A673 (cell line): ENCODE measurements around the gene TMEM232. TPM values are rescaled to one million over a fixed set of nuclear protein-coding genes. Genes with fewer than 3 reads are reported as not detected.

Experiments used
- BruUV-seq: library from RNA; stranded (reverse); fragments of 400-500 nt; replicated peaks from 2 replicates; lab custom pipeline; 2021; lab: Mats Ljungman, UMichigan
- CTCF ChIA-PET: fragments of 300-600 bp; sonication (Branson Sonifier 250); formaldehyde crosslinking; loops from one replicate; lab custom pipeline; 2022; ENCODE audit warnings: antibody characterized with exemption; lab: Charles Lee
- POLR2A ChIA-PET: fragments of 300-600 bp; sonication (Branson Sonifier 250); formaldehyde crosslinking; loops from one replicate; lab custom pipeline; 2022; ENCODE audit warnings: antibody characterized with exemption; ENCODE audit not compliant: low non-redundant PET; lab: Charles Lee
- DNase-seq: peaks from one replicate; pipeline ENCODE4 v3.0.0-alpha.2; 2015; ENCODE audit warnings: low spot score
- H3K27ac ChIP-seq: fragments of 200-600 bp; sonication (generic); 2 replicates; pipeline ENCODE4 v1.5.1; 2016; ENCODE audit warnings: mixed run types, low read depth, mild to moderate bottlenecking, mixed read lengths, antibody characterized with exemption, low read length; ENCODE audit not compliant: poor library complexity, severe bottlenecking
- H3K27me3 ChIP-seq: fragments of 200-600 bp; sonication (generic); replicated peaks from 2 replicates; pipeline ENCODE4 v1.6.1; 2017; ENCODE audit warnings: mixed run types, low read depth, mild to moderate bottlenecking, mixed read lengths, antibody characterized with exemption, low read length; ENCODE audit not compliant: insufficient read depth, poor library complexity
- H3K36me3 ChIP-seq: fragments of 200-600 bp; sonication (generic); 2 replicates; pipeline ENCODE4 v1.6.1; 2016; ENCODE audit warnings: mixed run types, mild to moderate bottlenecking, mixed read lengths, antibody characterized with exemption, low read length; ENCODE audit not compliant: insufficient read depth, poor library complexity, severe bottlenecking
- H3K4me1 ChIP-seq: fragments of 200-600 bp; sonication (generic); 2 replicates; pipeline ENCODE4 v1.6.1; 2017; ENCODE audit warnings: mixed run types, mild to moderate bottlenecking, mixed read lengths, antibody characterized with exemption, low read length; ENCODE audit not compliant: insufficient read depth, poor library complexity, severe bottlenecking
- H3K4me3 ChIP-seq: fragments of 200-600 bp; sonication (generic); 2 replicates; pipeline ENCODE4 v1.5.1; 2016; ENCODE audit warnings: low read depth, mixed run types, mild to moderate bottlenecking, mixed read lengths, low read length; ENCODE audit not compliant: poor library complexity, severe bottlenecking
- H3K9me3 ChIP-seq: fragments of 200-600 bp; sonication (generic); 2 replicates; pipeline ENCODE4 v1.6.1; 2016; ENCODE audit warnings: mixed run types, low read depth, mild to moderate bottlenecking, mixed read lengths, antibody characterized with exemption, low read length; ENCODE audit not compliant: poor library complexity, severe bottlenecking
- EZH2 ChIP-seq: fragments of 200-600 bp; sonication (generic); IDR thresholded peaks from 2 replicates; pipeline ENCODE4 v1.6.1; 2017; ENCODE audit warnings: borderline replicate concordance, low read depth, mild to moderate bottlenecking, mixed read lengths, antibody characterized with exemption, low read length; ENCODE audit not compliant: poor library complexity, severe bottlenecking
- intact Hi-C: fragments of 100-400 bp; cut with micrococcal nuclease; formaldehyde crosslinking; loops from one replicate; pipeline ENCODE4 v1.10.0; 2022; ENCODE audit not compliant: unreplicated experiment
- total RNA-seq: library from RNA; stranded (reverse); gene quantifications from 2 replicates; pipeline ENCODE4 v1.2.3, GENCODE V29; 2021
- TF ChIP-seq, protein P1 (sequence below): fragments of 300-800, 200-600 bp; sonication (generic); conservative IDR thresholded peaks from 2 replicates; pipeline ENCODE4 v1.5.1; 2017; ENCODE audit warnings: low read depth, mild to moderate bottlenecking, antibody characterized with exemption, low read length, moderate library complexity, mixed read lengths

Gene TMEM232
- total RNA-seq, 1 experiment from 2014 or later: 0.82 TPM

DNA sequence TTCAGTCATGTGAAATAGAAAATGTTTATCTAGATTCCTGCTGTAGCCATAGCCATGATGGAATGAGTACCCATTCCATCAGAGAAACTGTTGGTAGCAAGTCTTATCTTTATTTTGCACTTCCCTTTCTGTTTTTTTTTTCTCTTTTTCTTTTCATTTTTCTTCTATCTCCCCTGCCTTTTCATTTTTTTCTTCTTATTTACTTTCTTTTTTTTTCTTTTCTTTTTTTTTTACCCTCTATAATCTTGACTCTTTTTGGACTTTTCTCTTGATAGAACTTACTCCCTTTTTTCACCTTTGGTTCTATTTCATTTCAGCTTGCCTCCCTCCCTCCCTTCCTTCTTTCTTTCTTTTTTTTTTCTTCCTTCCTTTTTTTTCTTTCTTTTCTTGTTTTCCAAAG, 27.7 kb upstream of the TMEM232 start:
- no peak for DNase-seq
- H3K9me3 ChIP-seq: no peaks in the 10 kb centered on the region
- ChIA-PET POLR2A (no interaction called here), CTCF (no interaction called here)
- no peaks in the 10 kb centered on the region for H3K27me3 ChIP-seq
- no peak overlapping the region for H3K27ac ChIP-seq
- no TSS peak for BruUV-seq
- TF ChIP-seq, protein P1, sequence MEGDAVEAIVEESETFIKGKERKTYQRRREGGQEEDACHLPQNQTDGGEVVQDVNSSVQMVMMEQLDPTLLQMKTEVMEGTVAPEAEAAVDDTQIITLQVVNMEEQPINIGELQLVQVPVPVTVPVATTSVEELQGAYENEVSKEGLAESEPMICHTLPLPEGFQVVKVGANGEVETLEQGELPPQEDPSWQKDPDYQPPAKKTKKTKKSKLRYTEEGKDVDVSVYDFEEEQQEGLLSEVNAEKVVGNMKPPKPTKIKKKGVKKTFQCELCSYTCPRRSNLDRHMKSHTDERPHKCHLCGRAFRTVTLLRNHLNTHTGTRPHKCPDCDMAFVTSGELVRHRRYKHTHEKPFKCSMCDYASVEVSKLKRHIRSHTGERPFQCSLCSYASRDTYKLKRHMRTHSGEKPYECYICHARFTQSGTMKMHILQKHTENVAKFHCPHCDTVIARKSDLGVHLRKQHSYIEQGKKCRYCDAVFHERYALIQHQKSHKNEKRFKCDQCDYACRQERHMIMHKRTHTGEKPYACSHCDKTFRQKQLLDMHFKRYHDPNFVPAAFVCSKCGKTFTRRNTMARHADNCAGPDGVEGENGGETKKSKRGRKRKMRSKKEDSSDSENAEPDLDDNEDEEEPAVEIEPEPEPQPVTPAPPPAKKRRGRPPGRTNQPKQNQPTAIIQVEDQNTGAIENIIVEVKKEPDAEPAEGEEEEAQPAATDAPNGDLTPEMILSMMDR: no peak
- no peak for TF ChIP-seq EZH2
- H3K36me3 ChIP-seq: peaks cover 6% of the 10 kb centered on the region
- no peaks in the 10 kb centered on the region for H3K4me1 ChIP-seq
- H3K4me3 ChIP-seq: no peak overlapping the region
- intact Hi-C loops: loop anchor here (10.0 kb wide), 2 partner anchors 111 to 341 kb away; partner anchors contain the start of gene WDR36

DNA sequence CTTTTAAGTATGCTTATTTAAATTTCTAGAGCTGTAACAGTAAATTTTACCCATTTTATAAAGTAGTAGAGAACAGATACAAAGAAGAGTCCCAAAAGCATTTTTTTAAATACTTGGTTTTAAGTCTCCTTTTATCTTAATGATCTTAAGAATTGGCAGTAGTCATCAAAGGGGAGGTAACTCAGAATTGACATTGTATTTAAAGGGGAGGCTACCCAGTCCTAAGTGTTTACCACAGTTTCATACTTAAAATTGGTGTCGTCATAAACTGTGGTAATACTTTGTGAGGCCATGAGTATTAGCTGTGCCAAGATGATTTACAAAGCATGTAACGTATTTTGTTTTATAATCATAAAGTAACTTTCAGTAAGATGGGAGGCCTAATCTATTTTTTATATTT, 27.1 kb upstream of the TMEM232 start:
- no peaks in the 10 kb centered on the region for H3K4me1 ChIP-seq
- H3K36me3 ChIP-seq: peaks cover 6% of the 10 kb centered on the region
- no peak overlapping the region for H3K27ac ChIP-seq
- no peaks in the 10 kb centered on the region for H3K27me3 ChIP-seq
- CTCF ChIA-PET: interaction anchor here (0.6 kb wide), 1 partner anchor 526 kb away, joined by 5 read pairs; no protein-coding TSS in a partner anchor
- POLR2A ChIA-PET: no interaction called here
- no peak for DNase-seq
- H3K9me3 ChIP-seq: no peaks in the 10 kb centered on the region
- no peak for TF ChIP-seq EZH2
- TF ChIP-seq, protein P1: no peak
- intact Hi-C loops: loop anchor here (10.0 kb wide), 2 partner anchors 111 to 341 kb away; partner anchors contain the start of gene WDR36
- H3K4me3 ChIP-seq: no peak overlapping the region
- BruUV-seq: no TSS peak

DNA sequence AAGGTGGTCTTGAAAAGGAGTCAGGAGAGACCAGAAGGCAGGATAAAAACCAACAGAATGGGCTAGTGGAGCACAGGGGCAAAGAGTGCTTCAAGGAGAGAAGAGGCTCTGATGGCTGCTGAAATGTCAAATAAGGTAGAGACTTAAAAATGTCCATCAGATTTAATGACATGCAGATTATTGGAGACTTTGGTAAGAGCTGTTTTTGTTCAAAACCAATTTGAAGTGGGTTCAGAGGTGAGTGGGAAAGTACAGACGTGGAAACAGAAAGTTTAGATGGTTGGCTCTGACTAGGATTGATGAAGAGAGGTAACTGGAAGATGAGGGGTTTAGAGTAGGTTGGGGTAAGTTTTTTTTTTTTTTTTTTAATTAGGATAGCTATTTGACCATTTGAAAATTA, 26.5 kb upstream of the TMEM232 start:
- intact Hi-C loops: loop anchor here (10.0 kb wide), 2 partner anchors 112 to 342 kb away; partner anchors contain the start of gene WDR36
- ChIA-PET POLR2A (no interaction called here), CTCF (interaction anchor here (0.6 kb wide), 1 partner anchor 526 kb away, joined by 5 read pairs; no protein-coding TSS in a partner anchor)
- Histone ChIP-seq H3K9me3 (no peaks in the 10 kb centered on the region), H3K4me3 (no peak overlapping the region), H3K36me3 (peaks cover 6% of the 10 kb centered on the region), H3K4me1 (no peaks in the 10 kb centered on the region), H3K27ac (no peak overlapping the region), H3K27me3 (no peaks in the 10 kb centered on the region)
- no peak for DNase-seq
- no TSS peak for BruUV-seq
- TF ChIP-seq EZH2: no peak
- TF ChIP-seq, protein P1: no peak
